Right renal pelvis (tissue), 4 donors: ENCODE data around the gene MCM10. TPM values are rescaled to one million over a fixed set of nuclear protein-coding genes. Genes with fewer than 3 reads are reported as not detected.

Source experiments
- DNase-seq, 4 donors: peaks; one replicate each; pipeline ENCODE4 v3.0.0-alpha.2; 2013; ENCODE audit warnings: low read depth in 4 of 4, low spot score in 3 of 4, missing footprints in 1 of 4
- polyA plus RNA-seq, 4 donors: library from polyadenylated mRNA; unstranded; fragments of 120-200 nt; gene quantifications; one replicate each; pipeline ENCODE4 v1.2.1, GENCODE V29; 2013; ENCODE audit not compliant: insufficient read length in 4 of 4

Gene MCM10
- polyA plus RNA-seq, 4 donors, result 9.9 to 10.6 (median 10.2) TPM

- DNase-seq, result no peak
These were observed 92.4 kb downstream of the MCM10 start for GRCh38 chr10:13253726-13254125.

GRCh38 chr10:13256627-13257026 is 95.3 kb downstream of the MCM10 start:
- DNase-seq, result no peak

- no peak for DNase-seq
These were observed 96.3 kb downstream of the MCM10 start for GRCh38 chr10:13257621-13258140.

Other genes starting within 250 kb of the MCM10 start
- 10 to 100 TPM; 10.7 to 14.9 (median 13.1) TPM for gene CCDC3, start 159.8 kb upstream of the MCM10 start, polyA plus RNA-seq
- 10 to 100 TPM; 34.8 to 44.0 (median 36.5) TPM for gene OPTN, start 61.4 kb upstream of the MCM10 start, polyA plus RNA-seq
- gene UCMA, start 72.8 kb downstream of the MCM10 start, polyA plus RNA-seq, result not detected
- gene PHYH, start 138.5 kb downstream of the MCM10 start, polyA plus RNA-seq, result 10 to 100 TPM; 26.3 to 54.7 (median 43.2) TPM
- gene SEPHS1, start 186.7 kb downstream of the MCM10 start, polyA plus RNA-seq, result 100 to 1,000 TPM; 116 to 142 (median 134) TPM